PC-3 (cell line): Measurements from ENCODE around the gene OR10AD1. TPM values are rescaled to one million over a fixed set of nuclear protein-coding genes. Genes with fewer than 3 reads are reported as not detected.
A peak's percentile ranks its signal among the peaks of the same experiment; 100 is the strongest.
"Not testable (repeated sequence)": the region's sequence is repeated elsewhere in the genome, so short reads cannot be mapped to it uniquely, and the experiment has no call there.

ENCODE experiments used
- ATAC-seq: fragments of 200-7000 bp; cut with Tn5 transposase; 2 replicates; pipeline ENCODE4 v1.9.1; 2020; ENCODE audit warnings: mild to moderate bottlenecking, moderate library complexity
- BruUV-seq: library from RNA; stranded (reverse); fragments of 400-500 nt; replicated peaks from 2 replicates; lab custom pipeline; 2021; lab: Mats Ljungman, UMichigan
- CTCF ChIA-PET: fragments of 300-600 bp; sonication (Branson Sonifier 250); formaldehyde crosslinking; loops from one replicate; lab custom pipeline; 2022; ENCODE audit warnings: antibody characterized with exemption; lab: Charles Lee
- POLR2A ChIA-PET: fragments of 300-600 bp; sonication (Branson Sonifier 250); formaldehyde crosslinking; loops from one replicate; lab custom pipeline; 2022; ENCODE audit warnings: antibody characterized with exemption; ENCODE audit not compliant: unreplicated experiment; lab: Charles Lee
- DNase-seq: peaks from one replicate; pipeline ENCODE4 v3.0.0-alpha.2; 2015
- H2AFZ ChIP-seq: fragments of 300-600 bp; sonication (generic); 2 replicates; pipeline ENCODE4 v1.6.0; 2016; ENCODE audit warnings: antibody characterized with exemption, low read length
- H3F3A ChIP-seq: fragments of 300-600 bp; sonication (generic); one replicate; pipeline ENCODE4 v1.6.0; 2017; ENCODE audit warnings: antibody characterized with exemption, low read length, control low read depth, mild to moderate bottlenecking; ENCODE audit not compliant: unreplicated experiment
- H3K27ac ChIP-seq: fragments of 300-600 bp; sonication (generic); 2 replicates; pipeline ENCODE4 v1.5.1; 2016; ENCODE audit warnings: mild to moderate bottlenecking, low read length
- H3K27me3 ChIP-seq: fragments of 300-600 bp; sonication (generic); 2 replicates; pipeline ENCODE4 v1.6.1; 2016; ENCODE audit warnings: low read length, mixed read lengths
- H3K36me3 ChIP-seq: fragments of 300-600 bp; sonication (generic); 2 replicates; pipeline ENCODE4 v1.6.1; 2016; ENCODE audit warnings: low read depth, mixed run types, low read length, mixed read lengths
- H3K4me1 ChIP-seq: fragments of 300-600 bp; sonication (generic); 2 replicates; pipeline ENCODE4 v1.5.1; 2016; ENCODE audit warnings: low read length; ENCODE audit not compliant: insufficient read depth
- H3K4me2 ChIP-seq: fragments of 300-600 bp; sonication (generic); 2 replicates; pipeline ENCODE4 v1.6.0; 2016; ENCODE audit warnings: low read length
- H3K4me3 ChIP-seq: fragments of 300-600 bp; sonication (generic); 2 replicates; pipeline ENCODE4 v1.5.1; 2016; ENCODE audit warnings: mild to moderate bottlenecking, low read length, mixed read lengths
- H3K79me2 ChIP-seq: fragments of 300-600 bp; sonication (generic); 2 replicates; pipeline ENCODE4 v1.6.1; 2017; ENCODE audit warnings: low read length, mixed read lengths
- H3K9ac ChIP-seq: fragments of 300-600 bp; sonication (generic); 2 replicates; pipeline ENCODE4 v1.6.0; 2016; ENCODE audit warnings: mild to moderate bottlenecking, low read length
- H3K9me2 ChIP-seq: fragments of 300-600 bp; sonication (generic); replicated peaks from 2 replicates; pipeline ENCODE4 v1.6.1; 2016; ENCODE audit warnings: mixed run types, low read length, mixed read lengths
- H3K9me3 ChIP-seq: fragments of 300-600 bp; sonication (generic); 2 replicates; pipeline ENCODE4 v1.6.1; 2016; ENCODE audit warnings: low read length, mixed read lengths
- H4K20me1 ChIP-seq: fragments of 300-600 bp; sonication (generic); 2 replicates; pipeline ENCODE4 v1.6.1; 2016; ENCODE audit warnings: low read length, mixed read lengths
- EZH2 ChIP-seq: fragments of 300-600 bp; sonication (generic); IDR thresholded peaks from one replicate; pipeline ENCODE4 v1.6.1; 2017; ENCODE audit warnings: antibody characterized with exemption, mild to moderate bottlenecking, low read length; ENCODE audit not compliant: unreplicated experiment
- EZH2phosphoT487 ChIP-seq: fragments of 300-600 bp; sonication (generic); IDR thresholded peaks from 2 replicates; pipeline ENCODE4 v1.6.1; 2018; ENCODE audit warnings: mild to moderate bottlenecking, antibody characterized with exemption, low read length, borderline replicate concordance
- intact Hi-C: fragments of 100-400 bp; cut with micrococcal nuclease; formaldehyde crosslinking; loops from 2 replicates; pipeline ENCODE4 v1.9.0; 2023
- total RNA-seq: library from RNA; depleted of rRNA; stranded (reverse); fragments of >200 nt; gene quantifications from 2 replicates; pipeline ENCODE4 v1.2.3, GENCODE V29; 2014; rRNA removed
- TF ChIP-seq, protein P1 (sequence below): fragments of 300-600 bp; sonication (generic); conservative IDR thresholded peaks from 2 replicates; pipeline ENCODE4 v1.5.1; 2017; ENCODE audit warnings: antibody characterized with exemption, low read depth, mild to moderate bottlenecking, low read length

Gene OR10AD1
- total RNA-seq, 1 experiment from 2014 or later, result not detected

DNA sequence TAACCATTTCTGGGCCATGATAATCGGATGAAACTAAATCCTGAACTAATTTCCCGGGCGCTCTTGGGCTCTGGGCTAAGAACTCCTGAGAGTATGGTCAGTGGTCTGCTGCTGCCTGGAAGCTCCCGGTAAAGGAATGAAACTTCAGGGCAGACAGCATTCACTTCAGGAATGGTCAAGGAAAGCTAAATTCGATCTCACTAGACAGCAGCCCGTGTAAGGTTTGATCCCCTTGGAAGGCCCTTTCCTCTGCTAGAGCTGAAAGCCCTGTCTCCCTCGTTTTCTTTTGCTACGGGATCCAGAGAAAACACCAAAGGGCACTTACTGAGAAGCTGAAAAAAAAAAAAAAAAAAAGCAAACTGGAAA is 46.5 kb downstream of the OR10AD1 start:
- peak overlapping the region; percentile 97 for H2AFZ ChIP-seq
- peaks cover 5% of the 10 kb centered on the region; the same call in 1 of the 2 replicates for H3K36me3 ChIP-seq
- peak overlapping the region; percentile 78 for H3K9ac ChIP-seq
- no peak overlapping the region for H3K27ac ChIP-seq
- no peaks in the 10 kb centered on the region for H3K9me3 ChIP-seq
- no peaks in the 10 kb centered on the region for H3K9me2 ChIP-seq
- intact Hi-C loops, result loop anchor here (2.0 kb wide), 1 partner anchor 52 kb away; no protein-coding TSS in a partner anchor
- ATAC-seq (no peak), DNase-seq (no peak)
- CTCF ChIA-PET, result interaction anchor here (0.6 kb wide), 1 partner anchor 19 kb away, joined by 5 read pairs; no protein-coding TSS in a partner anchor
- H4K20me1 ChIP-seq, result no peaks in the 10 kb centered on the region
- H3K4me3 ChIP-seq, result peak overlapping the region; percentile 88
- no peaks in the 10 kb centered on the region for H3K27me3 ChIP-seq
- no peaks in the 10 kb centered on the region for H3F3A ChIP-seq
- TF ChIP-seq EZH2 (no peak), EZH2phosphoT487 (no peak)
- TF ChIP-seq, protein P1, sequence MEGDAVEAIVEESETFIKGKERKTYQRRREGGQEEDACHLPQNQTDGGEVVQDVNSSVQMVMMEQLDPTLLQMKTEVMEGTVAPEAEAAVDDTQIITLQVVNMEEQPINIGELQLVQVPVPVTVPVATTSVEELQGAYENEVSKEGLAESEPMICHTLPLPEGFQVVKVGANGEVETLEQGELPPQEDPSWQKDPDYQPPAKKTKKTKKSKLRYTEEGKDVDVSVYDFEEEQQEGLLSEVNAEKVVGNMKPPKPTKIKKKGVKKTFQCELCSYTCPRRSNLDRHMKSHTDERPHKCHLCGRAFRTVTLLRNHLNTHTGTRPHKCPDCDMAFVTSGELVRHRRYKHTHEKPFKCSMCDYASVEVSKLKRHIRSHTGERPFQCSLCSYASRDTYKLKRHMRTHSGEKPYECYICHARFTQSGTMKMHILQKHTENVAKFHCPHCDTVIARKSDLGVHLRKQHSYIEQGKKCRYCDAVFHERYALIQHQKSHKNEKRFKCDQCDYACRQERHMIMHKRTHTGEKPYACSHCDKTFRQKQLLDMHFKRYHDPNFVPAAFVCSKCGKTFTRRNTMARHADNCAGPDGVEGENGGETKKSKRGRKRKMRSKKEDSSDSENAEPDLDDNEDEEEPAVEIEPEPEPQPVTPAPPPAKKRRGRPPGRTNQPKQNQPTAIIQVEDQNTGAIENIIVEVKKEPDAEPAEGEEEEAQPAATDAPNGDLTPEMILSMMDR, result no peak
- peaks cover 14% of the 10 kb centered on the region for H3K4me1 ChIP-seq
- POLR2A ChIA-PET, result interaction anchor here (0.6 kb wide), 1 partner anchor 50 kb away, joined by 5 read pairs; no protein-coding TSS in a partner anchor
- H3K4me2 ChIP-seq, result peak overlapping the region; percentile 96
- H3K79me2 ChIP-seq, result peaks cover 15% of the 10 kb centered on the region
- BruUV-seq, result no TSS peak

DNA sequence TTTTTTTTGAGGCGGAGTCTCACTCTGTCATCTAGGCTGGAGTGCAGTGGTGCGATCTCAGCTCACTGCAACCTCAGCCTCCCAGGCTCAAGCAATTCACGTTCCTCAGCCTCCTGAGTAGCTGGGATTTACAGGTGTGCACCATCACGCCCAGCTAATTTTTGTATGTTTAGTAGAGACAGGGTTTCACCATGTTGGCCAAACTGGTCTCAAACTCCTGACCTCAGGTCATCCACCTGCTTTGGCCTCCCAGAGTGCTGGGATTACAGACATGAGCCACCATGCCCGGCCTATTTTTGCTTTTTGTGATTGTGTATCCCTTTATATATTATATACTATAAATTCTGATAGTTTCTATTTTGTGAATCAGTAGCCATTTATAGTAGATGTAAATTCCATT is 47.3 kb downstream of the OR10AD1 start:
- CTCF ChIA-PET, H3K36me3 ChIP-seq, BruUV-seq, H3K4me2 ChIP-seq, ATAC-seq, H3K9ac ChIP-seq, H3F3A ChIP-seq, H3K9me3 ChIP-seq, H2AFZ ChIP-seq, H3K27ac ChIP-seq, H3K9me2 ChIP-seq, H4K20me1 ChIP-seq, H3K4me3 ChIP-seq, DNase-seq, H3K27me3 ChIP-seq, POLR2A ChIA-PET: not testable (repeated sequence)
- H3K4me1 ChIP-seq, result peaks cover 14% of the 10 kb centered on the region
- intact Hi-C loops, result loop anchor here (2.0 kb wide), 1 partner anchor 51 kb away; no protein-coding TSS in a partner anchor
- H3K79me2 ChIP-seq, result peaks cover 15% of the 10 kb centered on the region

Other genes with a start within 250 kb of the OR10AD1 start
- 114 and 166 TPM in 2 replicates for gene TMEM106C, start 239.7 kb downstream of the OR10AD1 start, total RNA-seq
- gene COL2A1, start 198.8 kb downstream of the OR10AD1 start, total RNA-seq, result 6.7 TPM in 2 replicates
- gene SENP1, start 97.2 kb downstream of the OR10AD1 start, total RNA-seq, result 16.9 and 20.9 TPM in 2 replicates
- gene PFKM, start 83.9 kb downstream of the OR10AD1 start, total RNA-seq, result 62.2 and 80.8 TPM in 2 replicates
- 18.0 and 34.4 TPM in 2 replicates for gene ASB8, start 45.8 kb downstream of the OR10AD1 start, total RNA-seq
- not detected in 2 replicates for gene CCDC184, start 19.6 kb downstream of the OR10AD1 start, total RNA-seq
- 10.9 and 12.6 TPM in 2 replicates for gene ZNF641, start 147.6 kb upstream of the OR10AD1 start, total RNA-seq